Rectal smooth muscle tissue (tissue), 1 donor: ENCODE data around the gene VTI1A.
"Not testable (repeated sequence)": the region's sequence is repeated elsewhere in the genome, so short reads cannot be mapped to it uniquely, and the experiment has no call there.

Experiments used
- H3K27ac ChIP-seq: one replicate; pipeline ENCODE4 v1.7.0; 2013; ENCODE audit warnings: low read depth, low read length, inconsistent platforms
- H3K27me3 ChIP-seq: one replicate; pipeline ENCODE4 v1.7.0; 2013; ENCODE audit warnings: low read length; ENCODE audit not compliant: control insufficient read depth, insufficient read depth
- H3K36me3 ChIP-seq: one replicate; pipeline ENCODE4 v1.7.0; 2013; ENCODE audit warnings: low read length; ENCODE audit not compliant: control insufficient read depth, insufficient read depth
- H3K4me1 ChIP-seq: one replicate; pipeline ENCODE4 v1.7.0; 2013; ENCODE audit warnings: low read length; ENCODE audit not compliant: control insufficient read depth, insufficient read depth
- H3K4me3 ChIP-seq: one replicate; pipeline ENCODE4 v1.7.0; 2013; ENCODE audit warnings: low read length
- H3K9ac ChIP-seq: one replicate; pipeline ENCODE4 v1.7.0; 2013; ENCODE audit warnings: low read length

VTI1A gene

GRCh38 chr10:112461029-112461887, 14.2 kb downstream of the VTI1A start:
- H3K9ac ChIP-seq, result no peak overlapping the region
- no peak overlapping the region for H3K4me3 ChIP-seq
- H3K4me1 ChIP-seq, result no peaks in the 10 kb centered on the region
- H3K27me3 ChIP-seq, result no peaks in the 10 kb centered on the region
- H3K36me3 ChIP-seq, result no peaks in the 10 kb centered on the region
- no peak overlapping the region for H3K27ac ChIP-seq

DNA sequence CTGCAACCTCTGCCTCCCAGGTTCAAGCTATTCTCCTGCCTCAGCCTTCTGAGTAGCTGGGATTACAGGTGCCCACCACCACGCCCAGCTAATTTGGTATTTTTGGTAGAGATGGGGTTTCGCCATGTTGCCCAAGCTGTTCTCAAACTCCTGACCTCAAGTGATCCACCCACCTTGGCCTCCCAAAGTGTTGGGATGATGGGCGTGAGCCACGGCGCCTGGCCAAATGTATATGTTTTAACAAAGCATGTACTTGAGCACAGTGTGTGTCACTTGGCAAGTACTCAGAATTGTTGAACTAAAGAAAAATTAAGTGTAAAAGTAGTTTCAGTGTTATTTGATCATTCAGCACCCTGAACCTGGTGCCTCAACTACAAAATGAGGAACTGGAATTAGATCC, 17.1 kb downstream of the VTI1A start:
- not testable (repeated sequence) for H3K27me3 ChIP-seq, H3K4me1 ChIP-seq, H3K27ac ChIP-seq, H3K4me3 ChIP-seq, H3K36me3 ChIP-seq, H3K9ac ChIP-seq

DNA sequence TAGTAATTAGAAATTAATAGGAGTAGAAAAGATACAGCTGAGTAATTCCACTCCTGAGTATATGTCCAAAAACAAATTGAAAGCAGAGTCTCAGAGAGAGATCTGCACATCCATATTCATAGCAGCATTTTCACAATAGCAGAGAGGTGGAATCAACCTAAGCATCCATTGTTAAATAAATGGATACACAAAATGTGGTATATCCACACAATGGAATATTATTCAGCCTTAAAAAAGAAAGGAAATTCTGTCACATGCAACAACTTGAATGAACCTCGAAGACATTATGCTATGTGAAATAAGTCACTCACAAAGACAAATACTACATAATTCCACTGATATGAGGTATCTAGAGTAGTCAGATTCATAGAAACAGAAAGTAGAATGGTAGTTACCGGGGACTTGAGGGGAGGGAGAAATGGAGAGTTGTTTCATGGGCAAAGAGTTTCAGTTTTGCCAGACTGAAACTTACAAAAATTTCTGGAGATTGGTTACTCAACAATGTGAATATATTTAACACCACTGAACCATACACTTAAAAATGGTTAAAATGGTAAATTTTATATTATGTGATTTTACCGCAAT, 18.4 kb downstream of the VTI1A start:
- no peak overlapping the region for H3K27ac ChIP-seq
- no peaks in the 10 kb centered on the region for H3K27me3 ChIP-seq
- H3K9ac ChIP-seq, result no peak overlapping the region
- H3K4me1 ChIP-seq, result no peaks in the 10 kb centered on the region
- no peak overlapping the region for H3K4me3 ChIP-seq
- no peaks in the 10 kb centered on the region for H3K36me3 ChIP-seq

DNA sequence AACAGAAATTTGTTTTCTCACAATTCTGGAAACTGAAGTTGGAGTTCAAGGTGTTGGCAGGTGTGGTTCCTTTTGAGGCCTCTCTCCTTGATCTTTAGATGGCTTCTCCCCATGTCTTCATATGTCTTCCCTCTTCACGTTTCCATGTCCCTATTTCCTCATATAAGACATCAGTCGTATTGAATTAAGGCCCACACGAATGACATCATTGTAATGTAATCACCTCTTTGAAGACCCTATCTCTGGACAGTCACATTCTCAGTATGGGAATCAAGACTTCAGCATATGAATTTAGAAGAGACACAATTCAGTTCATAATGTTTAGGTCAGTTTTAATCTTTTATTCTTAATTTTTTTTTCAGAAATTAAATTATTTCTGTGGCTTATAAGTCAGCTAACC, 19.8 kb downstream of the VTI1A start:
- no peaks in the 10 kb centered on the region for H3K4me1 ChIP-seq
- H3K4me3 ChIP-seq, result no peak overlapping the region
- no peaks in the 10 kb centered on the region for H3K36me3 ChIP-seq
- no peak overlapping the region for H3K9ac ChIP-seq
- H3K27me3 ChIP-seq, result no peaks in the 10 kb centered on the region
- H3K27ac ChIP-seq, result no peak overlapping the region

GRCh38 chr10:112467541-112468075, 20.6 kb downstream of the VTI1A start:
- H3K36me3 ChIP-seq, result no peaks in the 10 kb centered on the region
- H3K4me3 ChIP-seq, result no peak overlapping the region
- H3K4me1 ChIP-seq, result no peaks in the 10 kb centered on the region
- no peaks in the 10 kb centered on the region for H3K27me3 ChIP-seq
- H3K27ac ChIP-seq, result no peak overlapping the region
- no peak overlapping the region for H3K9ac ChIP-seq

GRCh38 chr10:112471878-112472487, 25.0 kb downstream of the VTI1A start:
- no peak overlapping the region for H3K9ac ChIP-seq

DNA sequence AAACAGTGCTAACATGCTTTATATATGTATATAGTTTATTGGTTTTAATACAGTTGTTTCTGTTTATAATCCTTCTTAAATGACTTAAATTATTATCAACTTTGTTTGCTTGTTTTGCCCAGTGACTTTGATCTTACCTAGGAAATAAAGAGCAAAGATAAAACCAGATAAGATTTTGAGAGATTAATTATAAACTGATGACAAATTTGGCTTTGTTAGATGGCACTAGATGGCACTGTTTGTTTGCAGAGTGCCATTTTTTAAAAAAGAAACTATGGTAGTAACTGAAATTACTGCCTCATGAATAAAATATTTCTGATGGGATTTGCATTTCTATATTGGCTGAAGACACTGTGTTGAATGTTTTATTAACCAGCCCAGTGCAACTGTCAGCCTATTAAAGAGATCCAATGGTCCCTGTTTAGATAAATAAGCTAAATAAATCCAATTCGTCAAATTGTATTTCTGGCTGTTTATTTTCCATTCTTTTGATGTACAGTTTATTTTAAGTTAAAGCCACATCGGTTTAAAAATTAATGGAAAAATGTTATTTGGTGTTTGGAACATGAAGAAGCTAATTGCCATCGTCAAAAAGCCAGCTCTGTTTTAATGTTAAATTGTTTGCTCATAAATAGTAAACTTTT, 28.7 kb downstream of the VTI1A start:
- Histone ChIP-seq H3K27me3 (no peaks in the 10 kb centered on the region), H3K9ac (no peak overlapping the region), H3K4me1 (no peaks in the 10 kb centered on the region), H3K27ac (no peak overlapping the region), H3K36me3 (no peaks in the 10 kb centered on the region), H3K4me3 (no peak overlapping the region)

More at GRCh38 chr10:112471878-112472487, 25.0 kb downstream of the VTI1A start:
- Histone ChIP-seq H3K27me3 (no peaks in the 10 kb centered on the region), H3K4me3 (no peak overlapping the region), H3K36me3 (no peaks in the 10 kb centered on the region), H3K27ac (no peak overlapping the region), H3K4me1 (no peaks in the 10 kb centered on the region)

GRCh38 chr10:112481602-112482001, 34.6 kb downstream of the VTI1A start:
- no peaks in the 10 kb centered on the region for H3K27me3 ChIP-seq
- H3K27ac ChIP-seq, result no peak overlapping the region
- no peaks in the 10 kb centered on the region for H3K36me3 ChIP-seq
- no peak overlapping the region for H3K4me3 ChIP-seq
- H3K9ac ChIP-seq, result no peak overlapping the region
- no peaks in the 10 kb centered on the region for H3K4me1 ChIP-seq

DNA sequence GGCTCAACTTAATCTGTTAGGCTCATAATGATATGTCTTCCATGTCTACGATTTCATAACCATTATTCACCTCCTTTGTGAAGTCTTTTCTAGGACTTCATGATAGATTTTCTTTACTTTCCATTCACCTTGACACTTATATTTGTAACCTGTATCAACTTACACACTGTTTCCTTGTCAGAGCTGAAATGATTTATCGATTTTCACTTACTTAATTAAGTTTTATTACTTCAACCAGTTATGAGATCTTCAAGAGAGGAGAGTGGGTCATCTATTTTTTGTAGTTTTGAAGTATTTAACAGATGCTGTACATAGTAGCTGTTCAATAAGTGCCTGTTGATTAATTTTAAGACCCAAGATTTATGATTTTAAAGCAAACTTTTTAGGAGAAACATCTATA, 37.4 kb downstream of the VTI1A start:
- no peaks in the 10 kb centered on the region for H3K36me3 ChIP-seq
- no peak overlapping the region for H3K9ac ChIP-seq
- no peak overlapping the region for H3K4me3 ChIP-seq
- H3K4me1 ChIP-seq, result no peaks in the 10 kb centered on the region
- no peak overlapping the region for H3K27ac ChIP-seq
- no peaks in the 10 kb centered on the region for H3K27me3 ChIP-seq

DNA sequence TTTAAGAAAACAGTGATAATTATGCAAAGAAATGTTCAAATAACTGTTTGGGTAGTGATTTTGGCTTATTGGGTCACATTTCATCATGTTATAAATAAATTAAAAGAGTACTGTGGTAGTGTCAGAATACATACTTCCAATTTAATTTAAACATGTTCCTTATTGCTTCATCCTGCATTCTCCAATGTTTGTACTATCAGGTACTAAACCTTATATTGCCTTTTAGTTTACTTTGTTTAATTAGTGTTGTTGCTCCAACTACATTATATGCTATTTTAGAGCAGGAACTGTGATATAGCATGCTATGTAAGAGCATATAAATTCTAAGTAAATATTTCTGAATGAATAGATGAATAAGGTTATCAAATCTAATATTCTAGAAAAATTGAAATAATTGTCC, 40.9 kb downstream of the VTI1A start:
- Histone ChIP-seq H3K9ac (no peak overlapping the region), H3K4me3 (no peak overlapping the region), H3K36me3 (no peaks in the 10 kb centered on the region), H3K27ac (no peak overlapping the region), H3K4me1 (no peaks in the 10 kb centered on the region), H3K27me3 (no peaks in the 10 kb centered on the region)

DNA sequence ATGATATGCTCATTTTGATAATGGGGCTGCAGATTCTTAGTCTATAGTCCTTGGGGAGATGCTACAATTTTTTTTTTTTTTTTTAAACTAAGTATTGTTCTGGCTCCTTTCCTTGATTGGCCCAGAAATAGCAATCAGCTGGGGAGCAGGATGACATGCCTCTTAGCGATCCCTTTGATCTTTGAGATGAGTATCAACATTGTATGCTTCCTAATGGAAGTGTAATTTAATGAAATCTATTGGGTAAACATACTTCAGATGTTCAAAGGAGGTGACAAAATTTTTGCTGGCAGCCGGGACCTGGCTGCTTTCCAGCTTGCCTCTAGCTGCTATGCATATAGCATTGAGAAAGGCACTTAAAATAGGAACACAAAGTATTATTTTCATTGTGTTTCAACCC, 43.5 kb downstream of the VTI1A start:
- Histone ChIP-seq H3K36me3 (no peaks in the 10 kb centered on the region), H3K9ac (no peak overlapping the region), H3K27me3 (no peaks in the 10 kb centered on the region), H3K4me3 (no peak overlapping the region), H3K27ac (no peak overlapping the region), H3K4me1 (no peaks in the 10 kb centered on the region)

DNA sequence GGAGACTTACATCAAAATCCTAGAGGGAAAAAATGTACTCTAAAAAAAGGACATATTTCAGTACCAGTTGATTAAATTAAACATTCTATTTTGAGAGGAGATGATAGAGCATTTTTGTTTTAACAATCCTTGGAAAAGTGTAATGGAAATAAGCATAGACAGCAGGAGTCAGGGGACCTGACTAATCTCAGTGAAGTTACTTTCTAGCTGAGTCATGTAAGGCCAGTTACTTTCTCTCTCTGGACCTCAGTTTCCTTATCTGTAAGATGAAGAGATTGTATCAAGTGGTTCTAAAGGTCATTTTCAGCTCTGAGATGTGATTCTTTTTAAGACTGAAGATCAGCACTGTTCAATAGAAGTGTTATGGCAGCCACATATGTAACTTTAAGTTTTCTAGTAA, 44.1 kb downstream of the VTI1A start:
- H3K27ac ChIP-seq, result no peak overlapping the region
- no peaks in the 10 kb centered on the region for H3K36me3 ChIP-seq
- no peak overlapping the region for H3K4me3 ChIP-seq
- no peaks in the 10 kb centered on the region for H3K4me1 ChIP-seq
- no peaks in the 10 kb centered on the region for H3K27me3 ChIP-seq
- H3K9ac ChIP-seq, result no peak overlapping the region
